RCC 7860 (cell line): Measurements from ENCODE around the gene CD248.

Experiments used
- DNase-seq: peaks from one replicate; pipeline ENCODE4 v3.0.0-alpha.2; 2015; ENCODE audit warnings: low spot score
- FAIRE-seq: peaks from 2 replicates; lab custom pipeline; 2012; peaks lifted over from hg19 to GRCh38; lab: Jason Lieb, UNC

Gene CD248

GRCh38 chr11:66340596-66341501 is 24.0 kb upstream of the CD248 start:
- FAIRE-seq, result no peak

DNA sequence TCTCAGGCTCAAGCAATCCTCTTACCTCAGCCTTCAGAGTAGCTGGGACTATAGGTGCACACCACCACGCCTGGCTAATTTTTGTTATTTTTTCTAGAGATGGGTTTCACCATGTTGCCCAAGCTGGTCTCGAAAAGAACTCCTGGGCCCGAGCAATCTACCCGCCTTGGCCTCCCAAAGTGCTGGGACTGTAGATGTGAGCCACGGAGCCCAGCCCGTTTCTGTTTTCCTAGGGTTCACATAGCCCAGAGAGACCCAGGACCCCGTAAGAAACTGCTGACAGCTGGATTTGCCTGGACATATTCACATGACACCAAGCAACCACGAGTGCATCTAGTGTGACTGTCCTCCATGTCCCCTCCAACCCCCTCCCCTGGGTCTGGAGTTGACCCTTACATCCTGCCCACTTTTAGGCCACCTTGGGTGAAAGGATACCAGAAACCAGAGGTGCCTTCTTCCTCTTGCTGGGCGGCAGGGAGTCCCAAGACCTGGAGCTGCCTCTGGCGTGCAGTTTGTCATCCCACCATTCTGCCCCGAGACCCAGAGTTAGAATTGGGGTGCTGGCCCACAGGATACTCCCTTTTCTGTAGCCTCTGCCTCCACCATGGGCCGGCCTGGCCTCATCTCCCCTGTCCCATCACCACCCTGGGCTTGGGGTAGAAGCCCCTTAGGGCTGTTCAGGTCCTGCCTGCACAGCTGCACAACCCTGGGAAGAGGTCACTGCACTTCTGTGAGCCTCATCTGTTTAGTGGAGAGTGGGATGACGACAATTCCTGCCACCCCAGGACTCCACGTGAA is 23.0 kb upstream of the CD248 start:
- DNase-seq (no peak), FAIRE-seq (no peak)

More at GRCh38 chr11:66340596-66341501, 24.0 kb upstream of the CD248 start:
- no peak for DNase-seq

DNA sequence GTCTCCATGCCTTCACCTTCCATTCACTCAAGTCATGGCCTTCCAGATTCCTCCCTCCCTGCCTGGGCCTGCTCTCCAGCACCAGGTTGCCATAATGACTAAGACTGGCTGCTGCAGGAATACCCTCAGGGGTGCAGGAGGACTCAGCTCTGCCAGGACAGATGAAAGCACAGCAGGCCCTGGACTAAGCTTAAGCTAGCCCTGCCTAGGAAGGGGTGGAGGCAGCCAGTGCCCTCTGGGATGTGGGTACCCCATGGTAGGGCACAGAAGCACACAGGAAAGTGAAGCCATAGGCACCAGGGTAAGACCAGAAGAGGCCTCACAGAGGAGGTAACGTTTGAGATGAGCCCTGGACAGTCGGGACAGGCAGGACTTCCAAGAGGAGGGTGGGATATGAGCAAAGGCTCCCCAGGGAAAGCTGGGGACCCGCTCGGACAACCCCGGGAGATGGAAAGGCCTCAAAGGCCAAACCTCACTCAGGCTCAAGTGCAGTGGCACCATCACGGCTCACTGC is 22.4 kb upstream of the CD248 start:
- DNase-seq, result no peak
- no peak for FAIRE-seq

DNA sequence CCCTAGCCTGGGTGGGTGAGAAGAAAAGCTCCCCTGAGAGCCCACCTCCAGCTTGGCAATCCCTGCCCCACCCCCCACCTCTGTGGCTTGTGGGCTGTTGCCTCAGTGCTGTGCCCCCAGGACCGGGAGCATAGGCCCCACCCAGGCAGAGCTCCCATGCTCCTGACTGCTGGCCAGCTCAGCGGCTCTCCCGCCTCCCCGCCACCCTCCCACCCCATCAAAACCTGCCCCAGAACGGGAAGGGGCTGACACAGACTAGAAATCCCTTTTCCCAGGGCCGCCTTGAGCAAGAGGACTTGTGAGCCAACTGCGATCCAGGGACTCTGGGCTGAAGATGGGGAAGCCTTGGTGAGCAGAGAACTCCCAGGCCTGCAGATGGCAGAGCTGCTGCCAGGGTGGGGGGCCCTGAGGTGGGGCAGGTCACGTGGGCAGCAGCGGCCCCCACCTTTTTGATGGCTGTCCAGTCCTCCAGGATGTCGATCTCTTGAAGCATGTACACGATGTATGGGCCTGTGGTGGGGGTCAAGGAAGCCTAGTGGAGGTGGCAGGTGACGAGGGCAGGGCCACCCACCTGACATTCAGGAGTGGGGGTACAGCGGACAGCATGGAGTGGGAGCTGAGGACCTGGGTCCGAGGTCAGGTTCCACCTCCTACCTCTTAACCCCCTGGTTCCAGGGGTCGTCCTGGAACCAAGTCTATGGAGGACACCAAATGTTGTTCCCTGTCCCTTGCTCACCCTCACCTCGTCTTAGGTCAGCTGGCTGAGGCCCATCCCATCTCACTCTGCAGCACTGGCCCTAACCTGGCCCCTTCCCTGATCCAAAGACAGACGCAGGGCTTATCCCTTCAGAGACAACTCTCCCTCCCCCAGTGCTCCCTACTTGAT is 21.7 kb upstream of the CD248 start:
- no peak for DNase-seq
- no peak for FAIRE-seq

DNA sequence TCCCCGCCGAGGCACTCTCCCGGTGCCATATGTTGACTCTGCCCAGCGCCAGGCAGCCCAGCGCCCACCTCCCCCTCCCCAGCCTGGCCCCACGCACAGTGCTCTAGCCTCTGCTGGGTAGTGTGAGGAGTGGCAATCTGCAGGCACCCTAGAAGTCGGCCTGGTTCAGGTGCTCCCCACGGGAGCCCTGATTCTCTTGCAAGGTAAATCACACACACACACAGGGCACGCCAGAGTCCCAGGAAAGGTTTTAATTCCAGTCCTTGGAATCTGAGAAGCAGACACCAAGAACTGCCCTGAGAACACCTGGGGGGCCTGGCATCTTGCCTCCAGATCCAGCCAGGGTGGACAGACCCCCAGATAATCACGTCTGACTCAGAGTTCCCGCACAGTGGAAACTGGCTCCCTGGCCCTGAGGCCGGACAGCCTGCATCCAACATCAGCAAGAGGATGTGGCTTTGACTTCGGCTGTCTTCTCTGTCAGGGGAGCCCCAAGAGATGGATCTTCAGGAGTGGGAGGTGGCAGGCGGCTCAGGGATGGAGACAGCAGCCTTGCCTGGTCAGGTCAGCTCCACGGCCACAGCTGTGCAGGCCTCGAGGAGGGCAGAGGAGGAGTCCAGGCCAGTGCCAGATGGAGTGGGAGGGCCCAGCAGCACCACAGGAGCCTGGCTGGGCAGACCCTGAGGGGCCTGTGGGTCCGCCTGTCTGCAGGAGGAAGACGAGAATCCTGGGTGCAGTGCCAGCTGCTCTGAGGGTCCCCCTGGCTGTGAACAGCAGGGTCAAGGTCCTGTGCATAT is 20.5 kb upstream of the CD248 start:
- DNase-seq (peak; percentile 14), FAIRE-seq (no peak)

GRCh38 chr11:66336234-66337102 is 19.6 kb upstream of the CD248 start, which contains the start of gene RIN1:
Gene RIN1, minus strand, starts transcription at chr11:66336434. Its CDS starts 32 bp downstream, at chr11:66336402.
- DNase-seq, result peak; percentile 99
- peak; percentile 91 for FAIRE-seq

- FAIRE-seq (no peak), DNase-seq (peak; percentile 47)
Measured at GRCh38 chr11:66335531-66336233, 18.8 kb upstream of the CD248 start.

GRCh38 chr11:66334605-66335442 is 18.0 kb upstream of the CD248 start:
- no peak for DNase-seq
- no peak for FAIRE-seq

GRCh38 chr11:66333896-66334604 is 17.2 kb upstream of the CD248 start:
- DNase-seq (no peak), FAIRE-seq (no peak)

- no peak for FAIRE-seq
Measured at GRCh38 chr11:66333220-66333877, 16.5 kb upstream of the CD248 start.

DNA sequence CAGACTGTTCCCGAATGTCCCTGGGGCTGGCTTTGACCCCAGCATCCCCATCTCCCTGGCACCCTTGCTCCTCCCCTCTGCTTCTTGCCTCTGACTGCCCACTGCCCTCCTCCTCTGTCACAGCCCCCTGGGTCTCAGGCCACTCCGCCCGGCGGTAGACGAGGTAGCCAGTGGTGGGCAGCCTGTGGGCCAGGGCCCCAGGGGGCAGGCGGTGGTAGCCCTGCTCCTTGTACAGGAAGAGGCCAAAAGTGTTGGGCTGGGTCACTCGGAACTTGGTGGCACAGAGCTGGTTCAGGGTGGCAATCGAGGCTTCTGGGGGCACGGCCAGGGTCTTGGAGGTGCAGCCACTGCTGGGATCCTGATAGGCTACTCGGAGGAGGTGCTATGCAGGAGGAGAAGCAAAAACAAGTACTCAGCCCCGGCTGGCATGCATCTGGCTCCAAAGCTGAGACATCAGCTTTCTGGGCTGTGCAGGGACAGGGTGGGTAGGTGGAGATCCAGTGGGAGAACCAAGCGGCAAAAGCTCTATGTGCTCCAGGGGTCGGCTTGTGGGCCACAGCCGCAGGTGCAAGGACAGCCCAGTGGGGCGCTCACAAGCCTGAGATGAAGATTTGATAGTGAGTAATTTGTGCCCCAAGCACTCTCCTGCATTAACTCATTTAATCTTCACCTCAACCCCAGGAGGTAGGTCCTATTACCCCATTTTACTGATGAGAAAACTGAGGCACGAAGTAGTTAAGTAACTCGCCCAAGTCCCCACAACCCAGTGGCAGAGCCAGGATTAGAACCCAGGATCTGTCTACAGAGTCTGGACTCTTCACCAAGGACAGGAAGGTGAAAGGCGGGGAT is 15.8 kb upstream of the CD248 start:
- FAIRE-seq, result no peak
- DNase-seq, result no peak

More at GRCh38 chr11:66333220-66333877, 16.5 kb upstream of the CD248 start:
- DNase-seq, result no peak

- DNase-seq (no peak), FAIRE-seq (no peak)
Measured at GRCh38 chr11:66331542-66332370, 14.9 kb upstream of the CD248 start.

- DNase-seq, result no peak
Measured at GRCh38 chr11:66330931-66331330, 14.1 kb upstream of the CD248 start.

GRCh38 chr11:66329165-66329673 is 12.4 kb upstream of the CD248 start:
- DNase-seq, result no peak
- FAIRE-seq, result no peak

More at GRCh38 chr11:66330931-66331330, 14.1 kb upstream of the CD248 start:
- no peak for FAIRE-seq
